Urothelium cell line (cell line): ENCODE data around the gene C21orf58.

ENCODE experiments used
- DNase-seq: peaks from one replicate; pipeline ENCODE4 v3.0.0; 2011; ENCODE audit warnings: low spot score, mixed read lengths
- FAIRE-seq: peaks from 2 replicates; lab custom pipeline; 2011; peaks lifted over from hg19 to GRCh38; lab: Jason Lieb, UNC

Gene C21orf58

GRCh38 chr21:46297338-46298271 lies 26.1 kb downstream of the C21orf58 start:
- DNase-seq: no peak
- FAIRE-seq: no peak

- FAIRE-seq (no peak), DNase-seq (no peak)
Measured at GRCh38 chr21:46295996-46296752, 27.5 kb downstream of the C21orf58 start.

GRCh38 chr21:46295177-46295770 lies 28.4 kb downstream of the C21orf58 start:
- FAIRE-seq (no peak), DNase-seq (peak; percentile 64)

GRCh38 chr21:46294647-46295176 lies 29.0 kb downstream of the C21orf58 start:
- no peak for FAIRE-seq
- peak; percentile 67 for DNase-seq

- no peak for FAIRE-seq
- DNase-seq: no peak
Measured at GRCh38 chr21:46291561-46291960, 32.1 kb downstream of the C21orf58 start.

DNA sequence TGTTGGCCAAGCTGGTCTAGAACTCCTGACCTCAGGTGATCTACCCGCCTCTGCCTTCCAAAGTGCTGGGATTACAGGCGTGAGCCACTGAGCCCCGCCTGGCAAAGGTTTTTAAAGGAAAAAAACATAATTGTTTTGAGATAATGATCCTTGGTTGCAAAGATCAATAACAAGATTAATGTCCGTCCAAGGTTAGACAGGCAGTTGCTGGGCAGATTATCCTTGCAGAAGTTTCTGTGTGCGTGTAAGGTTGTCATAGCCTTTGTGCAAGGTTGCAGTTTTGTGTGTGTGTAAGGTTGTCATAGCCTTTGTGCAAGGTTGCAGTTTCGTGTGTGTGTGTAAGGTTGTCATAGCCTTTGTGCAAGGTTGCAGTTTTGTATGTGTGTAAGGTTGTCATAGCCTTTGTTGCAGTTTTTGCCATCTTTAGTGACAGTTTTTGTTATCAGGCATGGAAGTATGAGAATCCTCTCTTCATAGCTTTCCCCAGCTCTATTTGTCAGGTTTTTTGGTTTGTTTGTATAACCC lies 34.0 kb downstream of the C21orf58 start:
- no peak for DNase-seq
- FAIRE-seq: no peak

DNA sequence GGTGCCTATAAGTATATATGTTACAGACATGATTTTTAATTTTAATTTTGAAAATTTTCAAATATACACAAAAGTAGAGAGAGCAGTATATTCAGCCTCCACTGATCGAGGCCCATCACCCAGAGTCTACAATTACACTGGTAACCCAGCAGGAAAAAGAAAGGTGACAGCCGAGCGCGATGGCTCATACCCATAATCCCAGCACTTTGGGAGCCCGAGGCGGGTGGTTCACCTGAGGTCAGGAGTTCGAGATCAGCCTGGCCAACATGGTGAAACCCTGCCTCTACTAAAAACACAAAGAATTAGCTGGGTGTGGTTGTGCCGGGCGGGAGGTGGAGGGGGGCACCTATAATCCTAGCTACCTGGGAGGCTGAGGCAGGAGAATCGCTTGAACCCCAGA lies 36.1 kb downstream of the C21orf58 start:
- FAIRE-seq (no peak), DNase-seq (no peak)

DNA sequence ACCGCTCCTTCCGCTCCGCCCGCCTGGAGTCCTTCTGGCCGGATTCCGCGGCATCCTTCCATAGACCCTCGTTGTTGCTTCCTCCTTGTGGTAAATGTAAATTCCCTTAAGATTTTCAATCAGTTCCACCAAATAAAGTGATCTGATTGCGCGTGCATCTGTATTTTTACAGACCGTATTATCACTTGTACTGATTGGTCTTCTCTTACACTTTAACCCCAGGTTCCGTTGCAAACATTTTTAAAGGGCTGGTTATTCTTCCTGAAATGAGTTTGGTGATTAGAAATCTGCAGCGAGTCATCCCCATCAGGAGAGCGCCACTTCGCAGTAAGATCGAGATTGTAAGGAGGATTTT lies 37.0 kb downstream of the C21orf58 start:
- FAIRE-seq (no peak), DNase-seq (no peak)

DNA sequence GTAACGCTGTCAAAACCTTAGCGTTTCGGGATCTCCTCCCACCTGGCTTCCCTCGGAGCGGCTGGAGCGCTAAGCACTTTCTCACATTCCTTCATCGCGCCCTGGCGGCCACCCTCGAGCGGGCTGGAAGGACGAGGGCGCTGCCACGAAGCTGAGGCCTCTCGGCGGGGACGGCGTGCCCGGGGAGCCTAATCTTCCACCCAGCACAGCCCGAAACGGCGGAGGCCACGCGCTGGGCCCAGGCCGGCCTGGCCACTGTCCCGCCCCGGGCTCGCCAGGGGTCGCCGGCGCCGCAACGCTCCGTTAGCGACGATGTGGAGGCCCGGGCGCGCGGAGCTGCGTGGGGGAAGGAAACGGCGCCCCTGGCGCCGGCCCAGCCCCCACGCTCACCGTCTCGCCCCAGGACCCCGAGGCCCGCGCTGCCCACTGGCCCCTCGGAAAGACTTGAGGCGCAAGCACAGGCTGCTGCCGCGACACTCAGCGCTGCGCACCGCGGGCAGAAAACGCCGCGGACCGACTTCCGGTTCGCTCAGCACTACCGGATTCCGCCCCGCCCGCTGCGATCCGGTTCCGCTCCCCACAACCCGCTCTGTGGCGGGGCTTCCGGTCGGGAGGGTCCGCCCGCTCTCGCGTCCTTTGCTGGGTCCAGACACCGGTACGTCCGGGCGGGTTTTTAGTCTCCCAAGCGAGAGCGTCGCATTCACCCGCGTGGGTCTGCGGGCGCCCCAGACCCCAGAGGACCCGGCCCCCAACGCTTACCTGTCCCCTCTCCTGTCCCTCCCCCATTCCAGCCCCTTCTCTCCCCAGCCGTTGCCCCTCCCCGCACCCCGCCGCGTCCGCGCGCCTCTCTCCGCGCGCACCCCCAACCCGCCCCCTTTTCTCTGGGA lies 37.7 kb downstream of the C21orf58 start, which contains the start of gene YBEY:
TSS of gene YBEY (plus strand) at position 582 of the 887 bp plus-strand sequence. CDS start 572 bp downstream, outside the sequence.
- FAIRE-seq (no peak), DNase-seq (peak; percentile 89)

DNA sequence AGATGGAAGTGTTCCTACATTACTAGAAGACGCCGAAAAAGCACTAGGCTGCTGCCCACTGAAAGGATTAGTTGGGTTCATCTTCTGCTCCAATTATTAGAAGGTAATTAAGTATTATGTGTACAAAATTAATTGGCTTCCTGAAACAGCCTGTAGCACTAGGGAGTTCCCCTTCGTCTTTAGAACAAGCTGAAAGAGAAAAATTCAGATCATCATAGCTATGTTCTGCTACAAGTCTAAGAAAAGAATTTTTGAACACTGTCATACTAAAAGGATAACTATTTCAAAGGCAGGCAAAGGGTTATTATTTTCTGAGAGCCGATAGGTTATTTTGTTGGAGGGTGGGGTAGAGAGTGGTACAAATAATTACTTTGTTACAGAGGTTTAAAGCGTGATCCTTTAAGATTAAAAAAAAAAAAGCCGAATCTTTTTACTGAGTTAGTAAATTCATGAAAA lies 38.4 kb downstream of the C21orf58 start, which contains the start of gene MCM3AP:
TSS of gene MCM3AP (minus strand) at position 406 of the 456 bp plus-strand sequence. CDS start at position 81, 325 bp downstream.
- no peak for FAIRE-seq

DNA sequence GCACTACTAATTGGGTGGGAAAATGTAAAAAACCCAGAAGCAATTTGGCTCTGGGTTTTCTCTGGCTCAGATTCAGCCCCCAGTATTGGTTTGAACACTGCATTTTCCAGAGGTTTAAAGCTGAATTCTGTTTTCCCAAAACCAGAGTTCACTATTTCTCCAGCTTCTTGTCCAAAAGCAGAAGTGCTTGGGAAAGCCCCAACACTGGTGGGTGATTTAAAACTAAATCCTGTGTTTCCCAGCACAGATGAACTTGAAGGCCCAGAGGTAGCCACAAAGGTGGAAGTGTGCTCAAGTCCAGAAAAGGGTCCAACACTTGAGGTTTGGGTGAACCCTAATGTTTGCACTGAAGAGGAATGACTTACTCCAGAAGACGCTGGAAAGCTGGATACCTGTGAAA lies 38.9 kb downstream of the C21orf58 start:
- FAIRE-seq: no peak

More for the DNA sequence above, 38.4 kb downstream of the C21orf58 start, which contains the start of gene MCM3AP:
- no peak for DNase-seq

DNA sequence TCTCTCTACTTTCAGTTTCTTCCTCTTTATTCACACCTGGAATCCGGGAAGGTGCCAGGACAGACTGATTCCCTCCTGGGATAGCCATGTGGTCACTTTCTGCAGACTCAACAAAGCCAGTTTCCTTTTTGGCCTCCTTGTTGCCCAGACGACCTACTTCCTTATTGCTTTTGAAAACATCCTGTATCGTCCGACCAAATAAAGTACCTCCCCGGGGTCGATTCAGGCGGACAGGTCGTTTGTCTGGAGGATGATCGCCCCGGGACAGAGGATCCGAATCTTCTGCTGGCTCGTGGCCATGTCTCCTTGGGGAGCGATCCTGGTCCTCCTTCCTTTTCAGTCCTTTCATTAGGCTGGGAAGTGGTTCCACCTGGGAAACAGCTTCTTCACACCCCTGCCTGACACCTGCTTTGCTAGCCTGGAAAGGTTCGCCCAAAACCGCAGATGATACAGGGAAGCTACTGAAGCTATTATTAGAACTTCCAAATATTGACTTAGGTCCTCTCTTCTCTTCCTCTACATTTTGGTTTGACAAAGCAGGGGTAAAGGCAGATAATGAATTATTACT lies 39.5 kb downstream of the C21orf58 start:
- FAIRE-seq: no peak

More for the DNA sequence above, 38.9 kb downstream of the C21orf58 start:
- no peak for DNase-seq

GRCh38 chr21:46274797-46275390 lies 48.8 kb downstream of the C21orf58 start:
- FAIRE-seq (no peak), DNase-seq (no peak)

More for the DNA sequence above, 39.5 kb downstream of the C21orf58 start:
- DNase-seq: no peak

- FAIRE-seq (no peak), DNase-seq (no peak)
Measured at GRCh38 chr21:46273341-46273740, 50.3 kb downstream of the C21orf58 start.

- FAIRE-seq (no peak), DNase-seq (no peak)
Measured at GRCh38 chr21:46269466-46269865, 54.2 kb downstream of the C21orf58 start.

- FAIRE-seq (no peak), DNase-seq (no peak)
Measured at GRCh38 chr21:46268371-46268770, 55.3 kb downstream of the C21orf58 start.

DNA sequence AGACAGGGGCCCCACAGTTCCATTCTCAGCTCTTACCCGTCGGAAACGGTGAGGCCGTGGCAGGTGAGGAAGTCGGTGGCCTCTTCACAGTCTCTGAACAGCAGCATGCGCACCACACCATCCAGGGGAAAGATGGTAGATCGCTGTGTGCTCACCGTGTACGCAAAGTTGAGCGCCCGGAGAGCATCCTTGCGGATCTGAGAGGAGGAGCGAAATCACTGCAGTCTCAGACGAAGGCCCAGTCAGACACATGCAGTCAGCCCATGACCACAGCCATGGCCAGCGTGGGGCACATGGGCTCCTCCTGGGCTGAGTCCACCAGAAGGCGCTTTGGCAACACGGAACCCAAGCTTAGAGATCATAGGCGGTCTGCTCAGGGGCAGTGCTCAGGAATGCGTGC lies 56.7 kb downstream of the C21orf58 start:
- DNase-seq (no peak), FAIRE-seq (no peak)

DNA sequence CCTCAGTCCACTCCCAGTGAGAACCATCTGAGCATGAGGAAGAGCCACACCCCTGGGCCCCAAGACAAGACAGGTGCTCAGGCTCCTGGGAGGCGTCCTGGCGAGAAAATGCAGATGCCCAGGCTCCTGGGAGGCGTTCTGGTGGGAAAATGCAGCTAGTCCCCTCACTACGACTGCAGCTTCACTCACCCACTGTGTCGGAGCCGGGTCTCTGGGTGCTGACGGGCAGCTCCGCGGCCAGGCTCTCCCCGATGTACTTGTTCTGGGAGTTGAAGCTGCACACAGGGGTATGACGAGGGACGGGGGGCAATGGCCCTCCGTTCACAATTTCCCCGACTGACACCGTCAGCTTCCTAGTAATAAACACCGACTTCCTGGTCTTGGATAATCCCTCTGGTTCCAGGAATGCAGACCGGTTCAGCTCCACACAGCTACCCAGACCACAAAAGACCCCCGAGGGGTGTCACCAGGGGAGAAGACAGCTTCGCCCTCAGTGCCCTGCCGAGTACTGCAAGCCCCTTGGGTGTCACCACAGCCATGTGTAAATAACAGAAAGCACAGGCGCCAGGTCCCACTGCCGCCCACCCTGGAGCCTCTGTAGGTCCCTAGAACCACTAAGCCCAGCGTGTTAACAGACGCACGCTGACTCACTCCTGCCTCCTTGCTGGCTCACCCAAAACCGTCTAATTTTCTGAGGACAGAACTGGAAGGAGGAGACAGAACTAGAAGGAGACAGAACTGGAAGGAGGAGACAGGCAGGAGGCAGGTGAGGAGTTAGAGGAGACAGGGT lies 57.7 kb downstream of the C21orf58 start:
- DNase-seq: no peak
- no peak for FAIRE-seq
